GM08714 (cell line): ENCODE results near the gene AJM1.
A peak's percentile ranks its signal among the peaks of the same experiment; 100 is the strongest.

Experiments used
- H3K4me3 ChIP-seq: fragments of 200-500 bp; sonication (Bioruptor generic); 2 replicates; pipeline ENCODE4 v1.5.1; 2014; ENCODE audit warnings: mild to moderate bottlenecking, low read length, inconsistent platforms
- ZNF274 ChIP-seq: IDR thresholded peaks from 2 replicates; pipeline ENCODE4 v1.6.1; 2012; ENCODE audit warnings: mild to moderate bottlenecking, low read depth, low read length

The AJM1 gene

DNA sequence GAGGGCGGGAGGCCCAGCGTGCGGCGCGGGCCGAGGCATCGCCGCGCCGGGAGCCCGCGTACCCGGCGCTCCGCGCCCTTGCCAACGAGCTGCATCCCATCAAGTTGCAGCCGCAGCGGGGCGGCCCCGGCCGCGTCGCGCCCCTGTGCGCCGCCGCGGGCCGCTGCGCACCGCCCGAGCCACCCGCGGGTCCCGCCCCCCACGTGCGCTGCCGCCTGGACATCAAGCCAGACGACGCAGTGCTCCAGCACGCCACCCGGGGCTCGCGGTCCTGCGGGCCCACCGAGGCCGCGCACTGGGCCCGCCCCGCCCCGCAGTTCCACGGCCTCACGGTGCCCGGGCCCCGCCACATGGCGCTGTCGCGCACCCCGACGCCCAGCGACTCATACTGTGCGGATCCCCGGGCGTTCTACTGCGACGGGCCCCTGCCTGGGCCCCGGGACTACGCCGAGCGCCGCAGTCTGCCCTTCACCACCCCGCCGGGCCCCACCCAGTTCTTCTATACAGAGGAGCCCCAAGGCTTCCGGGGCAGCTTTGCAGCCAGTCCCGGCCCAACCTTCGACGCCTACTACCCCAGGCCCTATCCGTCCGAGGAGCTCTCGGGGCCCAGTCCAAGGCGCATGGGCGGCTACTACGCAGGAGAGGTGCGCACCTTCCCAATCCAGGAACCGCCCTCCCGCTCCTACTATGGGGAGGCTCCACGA, 2.6 kb downstream of the AJM1 start:
- TF ChIP-seq ZNF274, result no peak

DNA sequence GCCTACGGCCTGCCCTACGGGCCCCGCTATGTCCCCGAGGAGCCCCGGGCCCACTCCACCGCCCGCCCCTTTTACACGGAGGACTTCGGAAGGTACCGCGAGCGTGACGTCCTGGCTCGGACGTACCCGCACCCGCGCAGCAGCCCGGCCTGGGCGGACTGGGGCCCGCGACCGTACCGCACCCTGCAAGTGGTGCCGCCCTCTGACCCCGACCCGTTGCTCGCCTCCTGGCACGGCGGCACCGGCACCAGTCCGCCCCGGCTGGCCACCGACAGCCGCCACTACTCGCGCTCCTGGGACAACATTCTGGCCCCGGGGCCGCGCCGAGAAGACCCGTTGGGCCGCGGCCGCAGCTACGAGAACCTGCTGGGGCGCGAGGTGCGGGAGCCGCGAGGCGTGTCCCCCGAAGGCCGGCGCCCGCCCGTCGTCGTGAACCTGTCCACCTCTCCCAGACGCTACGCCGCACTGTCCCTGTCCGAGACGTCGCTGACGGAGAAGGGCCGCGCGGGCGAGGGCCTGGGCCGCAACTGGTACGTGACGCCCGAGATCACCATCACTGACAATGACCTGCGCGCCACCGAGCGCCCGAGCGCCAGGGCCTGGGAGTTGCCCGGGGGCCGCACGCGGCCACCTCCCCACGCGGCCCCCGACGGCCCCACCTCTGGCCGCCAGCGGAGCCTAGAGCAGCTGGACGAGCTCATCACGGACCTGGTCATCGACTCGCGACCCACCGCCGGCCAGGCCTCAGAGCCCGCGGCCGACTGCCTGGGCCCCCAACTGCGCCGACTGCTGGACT, 3.4 kb downstream of the AJM1 start:
- TF ChIP-seq ZNF274, result no peak
- H3K4me3 ChIP-seq, result no peak overlapping the region

More for the DNA sequence above, 2.6 kb downstream of the AJM1 start:
- no peak overlapping the region for H3K4me3 ChIP-seq

DNA sequence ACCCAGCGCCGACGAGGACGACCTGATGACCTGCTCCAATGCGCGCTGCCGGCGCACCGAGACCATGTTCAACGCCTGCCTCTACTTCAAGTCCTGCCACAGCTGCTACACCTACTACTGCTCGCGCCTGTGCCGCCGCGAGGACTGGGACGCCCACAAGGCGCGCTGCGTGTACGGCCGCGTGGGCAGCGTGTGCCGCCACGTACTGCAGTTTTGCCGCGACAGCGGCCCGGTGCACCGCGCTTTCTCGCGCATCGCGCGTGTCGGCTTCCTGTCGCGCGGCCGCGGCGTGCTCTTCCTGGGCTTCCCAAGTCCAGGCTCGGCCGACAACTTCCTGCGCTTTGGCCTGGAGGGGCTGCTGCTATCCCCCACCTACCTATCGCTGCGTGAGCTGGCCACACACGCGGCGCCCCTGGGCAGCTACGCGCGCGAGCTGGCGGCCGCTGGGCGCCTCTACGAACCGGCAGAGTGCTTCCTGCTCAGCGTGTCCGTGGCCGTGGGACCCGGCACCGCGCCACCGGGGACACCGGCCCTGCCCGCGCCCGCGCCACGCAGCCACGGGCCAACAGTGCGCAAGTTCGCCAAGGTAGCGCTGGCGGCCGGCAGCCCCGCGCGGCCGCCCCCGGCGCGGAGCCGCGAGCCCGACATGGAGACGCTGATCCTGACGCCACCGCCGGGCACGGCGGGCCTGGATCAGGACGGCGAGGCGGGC, 4.3 kb downstream of the AJM1 start:
- TF ChIP-seq ZNF274, result no peak
- no peak overlapping the region for H3K4me3 ChIP-seq

DNA sequence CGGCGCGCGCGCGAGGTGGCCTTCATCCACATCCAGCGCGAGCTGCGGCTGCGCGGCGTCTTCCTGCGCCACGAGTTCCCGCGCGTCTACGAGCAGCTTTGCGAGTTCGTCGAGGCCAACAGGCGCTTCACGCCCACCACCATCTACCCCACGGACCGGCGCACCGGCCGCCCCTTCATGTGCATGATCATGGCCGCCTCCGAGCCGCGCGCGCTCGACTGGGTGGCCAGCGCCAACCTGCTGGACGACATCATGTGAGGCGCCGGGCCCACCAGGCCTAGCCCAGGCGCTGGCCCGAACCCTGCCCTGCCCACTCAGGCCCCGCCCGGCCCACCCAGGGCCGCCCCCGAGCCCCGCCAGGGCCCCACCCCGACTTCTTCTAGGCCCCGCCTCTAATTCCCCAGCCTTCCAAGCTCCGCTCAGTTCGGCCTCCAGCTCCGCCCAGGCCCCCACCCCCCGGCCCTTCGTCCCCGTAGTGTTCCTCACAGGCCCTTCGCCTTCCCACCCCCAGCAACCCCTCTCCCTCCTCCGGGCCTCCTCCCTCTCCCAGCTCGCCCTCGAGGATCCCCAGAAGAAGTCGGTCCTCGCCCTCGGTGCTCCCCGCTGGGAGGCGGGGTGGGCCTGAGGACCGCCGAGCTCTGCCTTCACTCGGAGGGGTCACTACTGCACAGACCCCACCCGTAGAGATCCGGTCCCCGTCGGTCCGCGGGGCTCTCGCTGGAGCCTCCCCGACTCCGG, 5.0 kb downstream of the AJM1 start:
- H3K4me3 ChIP-seq, result peak overlapping the region; percentile 79; the same call in 1 of the 2 replicates
- no peak for TF ChIP-seq ZNF274

DNA sequence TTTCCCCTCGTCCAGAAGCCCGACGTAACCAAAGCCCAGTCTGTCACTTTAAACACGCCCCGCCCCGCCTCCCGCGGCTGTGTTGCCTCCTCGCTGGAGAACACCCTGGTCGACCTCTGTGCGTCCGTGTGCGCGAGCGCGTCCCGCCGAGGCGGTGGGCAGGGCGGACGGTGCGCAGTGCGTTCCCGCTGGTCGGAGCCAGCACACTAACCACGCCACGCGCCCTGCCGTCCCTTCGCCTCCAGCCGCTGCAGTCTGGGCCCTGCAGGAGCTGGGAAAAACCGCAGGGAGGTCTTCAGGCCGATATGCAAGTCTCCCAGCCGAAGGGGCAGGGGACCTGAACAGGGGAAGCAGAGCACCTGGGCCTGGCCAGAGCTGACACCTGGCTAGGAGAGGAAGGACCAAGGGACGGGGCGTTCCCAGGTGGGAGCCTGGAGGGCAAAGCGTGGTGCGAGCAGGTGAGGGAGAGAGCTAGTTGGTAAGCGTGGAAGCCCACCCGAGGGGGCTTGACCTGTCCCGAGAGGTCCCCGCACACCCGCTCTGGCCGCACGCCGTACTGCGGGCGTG, 5.6 kb downstream of the AJM1 start:
- no peak for TF ChIP-seq ZNF274
- H3K4me3 ChIP-seq, result peak overlapping the region; percentile 79

DNA sequence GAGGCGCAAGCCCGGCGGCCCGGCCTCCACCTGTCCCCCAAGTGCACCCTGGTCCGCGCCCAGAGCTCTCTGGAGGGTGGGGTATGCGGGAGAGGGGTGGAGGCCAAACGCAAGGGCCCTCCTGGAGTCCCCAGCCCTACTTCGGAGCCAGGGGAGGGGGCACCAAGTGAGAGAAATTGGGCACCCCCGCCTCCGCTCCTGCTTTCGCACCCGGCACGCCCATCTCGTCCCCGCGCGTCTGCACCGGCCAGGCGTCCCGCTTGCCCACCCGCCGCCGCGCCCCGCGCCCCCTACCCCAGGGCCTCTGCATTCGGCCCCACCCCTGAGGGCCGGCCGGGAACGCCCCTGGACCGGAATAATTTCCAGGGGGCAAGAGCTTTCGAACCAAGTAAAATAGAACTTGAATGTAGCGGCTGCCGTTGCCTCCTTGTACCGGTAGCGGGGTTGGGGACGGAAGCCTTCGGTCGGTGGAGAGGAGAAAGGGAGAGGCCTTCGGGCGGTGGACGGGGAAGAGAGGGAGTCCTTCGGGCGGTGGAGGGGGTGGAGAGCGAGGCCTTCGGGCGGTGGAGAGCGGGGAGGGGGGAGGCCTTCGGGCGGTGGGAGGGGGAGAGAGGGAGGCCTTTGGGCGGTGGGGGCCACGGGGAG, 6.2 kb downstream of the AJM1 start:
- TF ChIP-seq ZNF274, result no peak

DNA sequence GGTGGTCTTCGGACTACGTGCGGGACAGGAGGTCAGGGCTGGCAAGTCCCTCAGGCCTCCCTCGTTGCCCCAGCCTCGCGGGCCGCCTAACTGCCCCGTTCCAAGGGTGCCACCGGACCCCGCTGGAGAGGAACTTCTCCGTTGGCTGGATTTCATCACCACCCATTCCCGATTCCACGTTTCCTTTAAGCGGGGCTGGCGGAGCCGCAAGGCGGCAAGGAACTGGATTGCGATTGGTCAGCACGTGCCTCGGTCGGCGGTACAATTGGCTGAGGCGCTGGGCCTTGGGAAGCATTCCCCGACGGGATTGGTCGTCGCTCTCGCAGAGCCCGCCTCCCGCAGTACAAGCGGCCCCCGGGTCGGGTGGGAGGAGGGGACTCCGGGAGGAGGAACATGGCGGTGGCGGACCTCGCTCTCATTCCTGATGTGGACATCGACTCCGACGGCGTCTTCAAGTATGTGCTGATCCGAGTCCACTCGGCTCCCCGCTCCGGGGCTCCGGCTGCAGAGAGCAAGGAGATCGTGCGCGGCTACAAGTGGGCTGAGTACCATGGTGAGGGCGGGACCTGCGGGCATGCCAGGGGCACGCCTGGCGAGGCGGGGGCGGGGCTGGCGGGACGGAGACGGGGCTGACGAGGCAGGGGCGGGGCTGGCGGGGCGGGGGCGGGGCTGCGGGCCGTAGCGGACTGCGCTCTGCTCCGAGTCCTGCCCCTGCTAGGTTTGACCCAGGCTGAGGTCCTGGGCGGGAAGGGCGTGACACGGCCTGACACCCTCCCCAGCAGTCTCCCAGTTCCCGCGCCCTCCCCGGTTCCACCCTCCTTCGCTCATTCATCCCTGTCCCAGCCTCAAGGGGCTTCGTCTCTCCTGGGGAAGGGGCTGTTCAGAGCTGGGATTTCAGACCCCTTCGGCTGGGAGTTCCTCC, 7.0 kb downstream of the AJM1 start, which contains the start of gene PHPT1:
Gene PHPT1 (plus strand): TSS at position 372 of the 922 bp plus-strand sequence. CDS start 22 bp downstream, at position 394.
- TF ChIP-seq ZNF274, result no peak
- H3K4me3 ChIP-seq, result peak within 1 kb of the TSS; percentile 79

More for the DNA sequence above, 6.2 kb downstream of the AJM1 start:
- peak overlapping the region; percentile 79 for H3K4me3 ChIP-seq

DNA sequence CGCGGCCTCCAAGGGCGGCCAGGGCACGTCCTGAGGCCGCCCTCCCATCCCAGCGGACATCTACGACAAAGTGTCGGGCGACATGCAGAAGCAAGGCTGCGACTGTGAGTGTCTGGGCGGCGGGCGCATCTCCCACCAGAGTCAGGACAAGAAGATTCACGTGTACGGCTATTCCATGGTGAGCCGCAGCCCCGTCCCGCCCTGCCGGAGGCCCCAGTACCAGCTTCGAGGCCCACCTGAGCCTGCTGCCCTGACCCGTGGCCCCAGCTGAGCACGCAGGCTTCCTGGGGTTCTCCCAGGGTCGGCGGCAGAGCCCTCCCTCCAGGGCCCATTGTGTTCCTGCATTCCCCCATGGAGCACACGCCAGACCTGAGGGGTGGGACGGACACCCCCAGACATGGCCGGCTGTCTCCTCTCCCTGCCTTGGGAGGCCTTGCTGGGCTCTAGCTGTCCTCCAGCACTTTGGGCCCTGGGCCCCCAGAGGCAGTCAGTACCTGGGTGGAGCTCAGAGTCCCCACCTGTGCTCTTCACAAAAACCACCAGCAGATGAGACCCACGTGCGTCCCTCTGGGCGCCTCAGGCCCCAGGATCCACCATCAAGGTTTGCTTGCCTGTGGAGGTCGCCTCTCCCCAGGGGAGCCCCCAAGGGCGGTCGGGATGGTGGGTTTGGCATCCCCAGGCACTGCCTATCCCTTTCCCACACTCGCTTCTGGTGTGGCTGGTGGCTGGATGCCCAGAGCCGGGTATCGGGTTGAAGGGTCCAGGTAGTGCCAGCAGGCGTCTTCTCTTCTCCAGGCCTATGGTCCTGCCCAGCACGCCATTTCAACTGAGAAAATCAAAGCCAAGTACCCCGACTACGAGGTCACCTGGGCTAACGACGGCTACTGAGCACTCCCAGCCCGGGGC, 7.9 kb downstream of the AJM1 start:
- H3K4me3 ChIP-seq, result peak overlapping the region; percentile 64
- no peak for TF ChIP-seq ZNF274

DNA sequence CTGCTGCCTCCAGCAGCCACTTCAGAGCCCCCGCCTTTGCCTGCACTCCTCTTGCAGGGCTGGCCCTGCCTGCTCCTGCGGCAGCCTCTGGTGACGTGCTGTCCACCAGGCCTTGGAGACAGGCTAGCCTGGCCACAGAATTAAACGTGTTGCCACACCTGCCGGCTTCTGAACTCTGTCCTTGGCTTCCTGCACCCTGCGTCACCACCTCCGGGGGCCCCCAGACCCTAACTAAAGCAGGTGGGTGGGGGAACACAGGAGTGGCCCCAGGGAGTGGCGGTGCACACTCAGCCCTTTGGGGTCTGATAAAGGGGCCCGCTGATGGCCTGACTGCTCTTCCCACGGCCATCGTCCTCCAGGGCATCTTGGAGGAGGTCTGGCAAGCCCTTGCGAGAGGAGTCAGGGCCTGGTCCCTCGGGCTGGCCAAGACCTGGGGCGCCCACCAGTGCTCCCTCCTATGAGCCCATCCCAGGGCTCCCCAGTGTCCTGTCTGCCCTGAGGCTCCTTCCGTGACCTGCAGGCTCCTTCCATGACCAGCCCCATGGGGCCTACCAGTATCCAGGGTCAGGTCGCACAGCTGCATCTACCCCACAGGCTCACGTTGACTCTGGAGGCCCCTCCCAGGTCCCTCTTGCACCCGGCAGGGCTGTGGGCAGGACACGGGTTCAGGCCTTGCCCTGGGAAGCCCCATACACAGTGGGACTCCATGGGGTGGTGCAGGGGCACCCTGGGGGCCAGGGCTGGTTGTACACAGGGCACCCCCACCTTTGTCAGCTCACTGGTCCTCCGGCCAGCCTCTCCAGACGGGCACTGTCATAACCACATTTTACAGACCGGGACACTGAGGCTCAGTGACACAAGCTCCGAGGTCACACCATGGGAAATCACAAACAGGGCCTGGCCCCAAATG, 8.8 kb downstream of the AJM1 start:
- no peak overlapping the region for H3K4me3 ChIP-seq

DNA sequence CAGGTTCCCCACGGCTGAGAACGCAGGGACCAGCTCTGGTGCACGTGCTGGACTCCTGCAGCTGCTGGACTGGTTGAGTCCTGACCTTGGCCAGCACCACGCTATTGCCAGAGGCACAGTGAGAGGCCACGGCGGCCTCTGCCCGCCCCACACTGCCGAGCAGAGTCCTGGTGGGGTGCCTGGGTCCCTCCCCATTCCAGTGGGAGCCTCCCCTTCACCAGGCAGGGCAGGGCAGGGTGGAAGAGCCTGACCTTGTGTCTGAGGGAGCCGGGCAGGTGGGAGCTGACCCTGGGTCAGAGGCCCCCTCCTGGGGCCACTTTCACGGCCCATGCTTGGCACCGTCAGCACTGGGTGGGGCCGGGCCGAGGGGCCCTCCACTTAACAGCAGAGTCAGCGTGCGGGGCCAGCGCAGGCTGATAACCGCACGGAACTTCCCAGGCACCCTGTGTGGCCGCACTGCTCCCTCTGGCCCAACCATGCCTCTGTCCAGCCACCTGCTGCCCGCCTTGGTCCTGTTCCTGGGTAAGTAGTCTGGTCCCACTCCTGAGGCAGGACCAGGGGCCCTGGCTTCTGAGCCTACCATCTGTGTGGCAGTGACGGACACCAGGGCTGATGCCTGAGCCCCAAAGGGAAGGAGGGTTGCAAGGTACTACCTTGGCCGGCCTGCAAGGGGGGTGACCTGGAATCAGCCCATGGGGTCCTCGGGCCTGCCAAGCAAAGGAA, 9.8 kb downstream of the AJM1 start, which contains the start of gene MAMDC4:
Gene MAMDC4 (plus strand): TSS at position 406 of the 723 bp plus-strand sequence. CDS start 71 bp downstream, at position 477.
- TF ChIP-seq ZNF274, result no peak
- no peak within 1 kb of the TSS for H3K4me3 ChIP-seq

More for the DNA sequence above, 8.8 kb downstream of the AJM1 start:
- no peak for TF ChIP-seq ZNF274
